ENCODE data around the gene WASF3.

The WASF3 gene

GRCh38 chr13:26563713-26564112 is 6.2 kb downstream of the WASF3 start:
- H3K27ac ChIP-seq (ENCODE audit: low read length): no peak overlapping the region
- no peaks in the 10 kb centered on the region for H3K79me2 ChIP-seq (ENCODE audit: low read length)
- H3K9ac ChIP-seq (ENCODE audit: low read length): no peak overlapping the region
- H3K4me1 ChIP-seq (ENCODE audit: low read length): no peaks in the 10 kb centered on the region
- H4K20me1 ChIP-seq (ENCODE audit: insufficient read depth, low read length): no peaks in the 10 kb centered on the region
- no peak overlapping the region for H2AFZ ChIP-seq (ENCODE audit: low read depth, low read length)
- H3K36me3 ChIP-seq (replicated peaks; ENCODE audit: low read depth, low read length): no peaks in the 10 kb centered on the region
- no peak for TF ChIP-seq EZH2phosphoT487 (IDR thresholded peaks at IDR 0.05; ENCODE audit: low read depth)
- no peak for TF ChIP-seq CTCF (IDR thresholded peaks at IDR 0.05; ENCODE audit: low read depth, low read length)
- no peaks in the 10 kb centered on the region for H3K9me3 ChIP-seq (ENCODE audit: insufficient read depth, low read length)
- H3K4me2 ChIP-seq (ENCODE audit: low read length): no peak overlapping the region
- H3K27me3 ChIP-seq (ENCODE audit: low read depth, low read length): peaks cover 35% of the 10 kb centered on the region
- H3K4me3 ChIP-seq (ENCODE audit: low read length): no peak overlapping the region

GRCh38 chr13:26568132-26568815 is 10.8 kb downstream of the WASF3 start:
- Histone ChIP-seq H3K79me2 (ENCODE audit: low read length) (no peaks in the 10 kb centered on the region), H3K27me3 (ENCODE audit: low read depth, low read length) (peaks cover 17% of the 10 kb centered on the region), H3K4me1 (ENCODE audit: low read length) (no peaks in the 10 kb centered on the region), H3K27ac (ENCODE audit: low read length) (no peak overlapping the region), H3K9ac (ENCODE audit: low read length) (no peak overlapping the region), H3K36me3 (replicated peaks; ENCODE audit: low read depth, low read length) (no peaks in the 10 kb centered on the region), H3K4me2 (ENCODE audit: low read length) (no peak overlapping the region), H3K9me3 (ENCODE audit: insufficient read depth, low read length) (no peaks in the 10 kb centered on the region), H4K20me1 (ENCODE audit: insufficient read depth, low read length) (no peaks in the 10 kb centered on the region), H2AFZ (ENCODE audit: low read depth, low read length) (no peak overlapping the region), H3K4me3 (ENCODE audit: low read length) (no peak overlapping the region)
- TF ChIP-seq EZH2phosphoT487 (IDR thresholded peaks at IDR 0.05; ENCODE audit: low read depth) (no peak), CTCF (IDR thresholded peaks at IDR 0.05; ENCODE audit: low read depth, low read length) (no peak)

GRCh38 chr13:26571518-26571917 is 14.0 kb downstream of the WASF3 start:
- Histone ChIP-seq H3K79me2 (ENCODE audit: low read length) (no peaks in the 10 kb centered on the region), H3K27me3 (ENCODE audit: low read depth, low read length) (peaks cover 11% of the 10 kb centered on the region; the same call in 1 of the 2 replicates), H4K20me1 (ENCODE audit: insufficient read depth, low read length) (no peaks in the 10 kb centered on the region), H3K9ac (ENCODE audit: low read length) (no peak overlapping the region), H2AFZ (ENCODE audit: low read depth, low read length) (no peak overlapping the region), H3K4me2 (ENCODE audit: low read length) (no peak overlapping the region), H3K9me3 (ENCODE audit: insufficient read depth, low read length) (no peaks in the 10 kb centered on the region), H3K27ac (ENCODE audit: low read length) (no peak overlapping the region), H3K4me3 (ENCODE audit: low read length) (no peak overlapping the region), H3K4me1 (ENCODE audit: low read length) (no peaks in the 10 kb centered on the region), H3K36me3 (replicated peaks; ENCODE audit: low read depth, low read length) (no peaks in the 10 kb centered on the region)
- no peak for TF ChIP-seq EZH2phosphoT487 (IDR thresholded peaks at IDR 0.05; ENCODE audit: low read depth)
- TF ChIP-seq CTCF (IDR thresholded peaks at IDR 0.05; ENCODE audit: low read depth, low read length): no peak

GRCh38 chr13:26575244-26575643 is 17.8 kb downstream of the WASF3 start:
- H3K9me3 ChIP-seq (ENCODE audit: insufficient read depth, low read length): no peaks in the 10 kb centered on the region
- no peak overlapping the region for H3K9ac ChIP-seq (ENCODE audit: low read length)
- no peaks in the 10 kb centered on the region for H3K4me1 ChIP-seq (ENCODE audit: low read length)
- H3K79me2 ChIP-seq (ENCODE audit: low read length): no peaks in the 10 kb centered on the region
- H3K36me3 ChIP-seq (replicated peaks; ENCODE audit: low read depth, low read length): no peaks in the 10 kb centered on the region
- no peak overlapping the region for H3K4me3 ChIP-seq (ENCODE audit: low read length)
- H3K27ac ChIP-seq (ENCODE audit: low read length): no peak overlapping the region
- no peak for TF ChIP-seq CTCF (IDR thresholded peaks at IDR 0.05; ENCODE audit: low read depth, low read length)
- no peak for TF ChIP-seq EZH2phosphoT487 (IDR thresholded peaks at IDR 0.05; ENCODE audit: low read depth)
- peaks cover 6% of the 10 kb centered on the region; the same call in 1 of the 2 replicates for H3K27me3 ChIP-seq (ENCODE audit: low read depth, low read length)
- H2AFZ ChIP-seq (ENCODE audit: low read depth, low read length): no peak overlapping the region
- H4K20me1 ChIP-seq (ENCODE audit: insufficient read depth, low read length): no peaks in the 10 kb centered on the region
- no peak overlapping the region for H3K4me2 ChIP-seq (ENCODE audit: low read length)
